HG03095 (cell line): ENCODE measurements around the gene KRTAP5-1.

Experiments used
- ATAC-seq: cut with Tn5 transposase; IDR thresholded peaks from one replicate; pipeline ENCODE4 v1.9.1; 2021; ENCODE audit warnings: moderate library complexity; ENCODE audit not compliant: unreplicated experiment

The KRTAP5-1 gene

DNA sequence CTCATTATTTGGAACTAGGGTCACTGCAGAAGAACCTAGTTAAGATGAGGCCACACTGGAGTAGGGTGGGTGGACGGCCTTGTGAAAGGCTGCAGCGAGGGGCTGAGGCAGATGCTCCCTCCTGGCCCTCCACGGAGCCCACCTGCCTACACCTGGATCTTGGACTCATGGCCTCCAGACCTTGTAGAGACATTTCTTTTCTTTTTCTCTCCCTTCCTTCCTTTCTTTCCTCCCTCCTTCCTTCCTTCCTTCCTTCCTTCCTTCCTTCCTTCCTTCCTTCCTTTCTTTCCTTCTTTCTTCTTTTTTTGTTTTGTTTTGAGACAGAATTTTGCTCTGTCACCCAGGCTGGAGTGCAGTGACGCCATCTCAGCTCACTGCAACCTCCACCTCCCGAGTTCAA lies 39.7 kb downstream of the KRTAP5-1 start:
- ATAC-seq = no peak

GRCh38 chr11:1544536-1544935 lies 40.5 kb downstream of the KRTAP5-1 start:
- no peak for ATAC-seq

- no peak for ATAC-seq
Measured at GRCh38 chr11:1543606-1544263, 41.3 kb downstream of the KRTAP5-1 start.

- ATAC-seq = no peak
Measured at GRCh38 chr11:1542267-1542666, 42.8 kb downstream of the KRTAP5-1 start.

DNA sequence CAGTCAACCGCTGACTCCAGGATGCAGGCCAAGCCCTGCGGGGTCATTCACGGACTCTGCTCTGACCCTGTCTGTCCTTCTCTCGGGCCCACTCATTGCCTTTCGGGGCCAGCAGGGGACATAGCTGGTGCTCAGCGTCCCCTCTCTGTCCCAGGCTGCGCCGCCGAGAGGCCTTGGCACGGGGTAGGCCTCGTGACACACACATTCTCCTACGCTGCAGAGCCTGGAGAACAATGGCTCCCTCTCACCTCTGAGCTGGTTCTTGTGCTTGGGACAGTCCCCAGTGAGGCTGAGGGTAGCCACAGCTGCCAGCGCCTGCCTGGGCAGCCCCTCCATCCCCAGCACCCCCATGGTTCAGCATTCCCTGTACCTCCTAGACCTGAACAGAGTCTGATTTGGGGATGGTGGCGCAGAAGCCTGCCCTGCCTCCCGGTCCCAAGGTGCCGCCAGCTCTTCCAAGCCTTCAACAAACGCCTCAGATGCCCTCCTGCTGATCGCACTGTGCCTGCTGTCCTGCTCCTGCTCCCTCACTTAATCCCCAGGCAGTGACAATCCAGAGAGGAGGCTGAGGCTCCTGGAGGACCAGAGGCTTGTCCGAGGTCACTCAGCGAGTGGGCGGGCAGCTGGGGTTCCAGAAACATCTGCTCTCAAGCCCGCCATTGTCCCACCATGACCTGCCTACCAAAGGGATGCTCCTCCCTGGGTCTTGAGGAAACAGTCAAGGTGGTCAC lies 43.4 kb downstream of the KRTAP5-1 start:
- no peak for ATAC-seq

DNA sequence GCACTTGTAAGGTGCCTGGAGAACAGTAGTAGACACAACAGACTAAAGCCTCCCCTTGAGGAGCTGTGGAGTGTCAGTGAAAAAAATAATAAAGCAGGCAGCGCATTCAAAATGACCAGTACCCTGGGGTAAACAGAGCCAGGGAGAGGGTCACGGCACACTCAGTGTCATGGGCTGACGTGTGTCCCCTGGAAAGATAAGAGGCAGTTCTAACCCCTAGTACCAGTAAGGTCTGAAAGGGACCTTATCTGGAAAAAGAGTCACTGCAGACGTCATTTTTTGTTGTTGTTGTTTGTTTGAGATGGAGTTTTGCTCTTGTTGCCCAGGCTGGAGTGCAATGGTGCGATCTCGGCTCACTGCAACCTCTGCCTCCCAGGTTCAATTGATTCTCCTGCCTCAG lies 45.0 kb downstream of the KRTAP5-1 start:
- ATAC-seq = no peak

- ATAC-seq = no peak
Measured at GRCh38 chr11:1538153-1538552, 46.9 kb downstream of the KRTAP5-1 start.

- ATAC-seq = no peak
Measured at GRCh38 chr11:1536065-1536843, 48.8 kb downstream of the KRTAP5-1 start.

DNA sequence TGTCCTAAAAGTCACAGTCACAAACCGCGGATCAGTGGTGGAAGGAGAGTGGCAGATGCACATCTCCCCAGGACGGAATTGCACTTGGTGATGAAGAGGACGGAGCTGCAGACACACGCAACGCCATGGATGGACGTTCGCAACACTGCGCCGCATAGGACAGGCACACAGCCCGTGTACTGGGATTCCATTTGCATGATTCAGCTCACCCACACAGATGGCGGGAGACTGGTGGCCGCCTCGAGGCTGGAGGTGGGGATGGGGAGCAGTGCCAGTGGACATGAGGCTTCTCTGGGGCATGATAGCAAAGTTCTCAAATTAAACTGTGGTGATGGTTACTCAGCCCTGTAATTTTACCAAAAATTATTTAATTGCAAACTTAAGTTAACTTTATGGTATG lies 50.4 kb downstream of the KRTAP5-1 start:
- no peak for ATAC-seq
